ENCODE data around the gene PDE4D.

DNA sequence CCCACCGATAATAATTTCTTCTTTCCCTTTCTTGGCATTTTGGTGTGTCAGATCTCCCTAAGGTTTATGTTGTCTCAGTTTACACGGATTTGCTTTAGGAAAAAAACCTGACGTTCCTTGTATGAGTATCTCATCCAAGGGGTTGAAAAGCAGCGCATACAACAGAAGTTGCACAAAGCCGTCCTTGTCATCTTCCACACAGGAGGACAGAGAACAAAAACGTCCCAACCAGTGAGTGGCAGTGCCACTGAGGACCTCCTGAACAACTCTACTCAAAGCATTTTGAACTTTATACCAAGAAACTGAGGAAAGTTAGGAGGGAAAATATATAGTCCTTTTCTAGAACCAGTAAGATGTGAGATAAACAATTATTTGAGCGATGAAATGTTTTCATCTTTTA is 547.0 kb downstream of the PDE4D start:
- TF ChIP-seq CTCF (IDR thresholded peaks at IDR 0.05) (no peak), POLR2A (IDR thresholded peaks at IDR 0.05) (no peak)
